Spleen (tissue), 11 donors: Measurements from ENCODE around the gene JMJD1C. TPM values are rescaled to one million over a fixed set of nuclear protein-coding genes. Genes with fewer than 3 reads are reported as not detected.
"Not testable (repeated sequence)": the region's sequence is repeated elsewhere in the genome, so short reads cannot be mapped to it uniquely, and the experiment has no call there.

Experiments
- DNase-seq: peaks from one replicate; pipeline ENCODE4 v3.0.0-alpha.2; 2020
- H3K27ac ChIP-seq, 8 donors: fragments of 200-600 bp; sonication (generic) in 7 of 8; 1 replicate in 4 of 8; 2 replicates in 4 of 8; pipeline versions ENCODE4 v1.5.0 to v1.8.0; 2016 to 2021; ENCODE audit warnings: inconsistent platforms in 4 of 8, mild to moderate bottlenecking in 4 of 8, moderate library complexity in 1 of 8
- H3K27me3 ChIP-seq, 7 donors: fragments of 200-600 bp; sonication (generic) in 6 of 7; replicated peaks in 1 of 7; 1 replicate in 4 of 7; 2 replicates in 3 of 7; pipeline versions ENCODE4 v1.5.0 to v1.8.0; 2016 to 2021; ENCODE audit warnings: inconsistent platforms in 3 of 7, mild to moderate bottlenecking in 1 of 7
- H3K36me3 ChIP-seq, 6 donors: fragments of 200-600 bp; sonication (generic) in 5 of 6; 1 replicate in 4 of 6; 2 replicates in 2 of 6; pipeline versions ENCODE4 v1.5.0 to v1.8.0; 2016 to 2021; ENCODE audit warnings: inconsistent platforms in 2 of 6
- H3K4me1 ChIP-seq, 6 donors: fragments of 200-600 bp; sonication (generic) in 5 of 6; 1 replicate in 3 of 6; 2 replicates in 3 of 6; pipeline versions ENCODE4 v1.5.0 to v1.8.0; 2016 to 2021; ENCODE audit warnings: inconsistent platforms in 3 of 6
- H3K4me3 ChIP-seq, 8 donors: fragments of 200-600 bp; sonication (generic) in 7 of 8; 1 replicate in 4 of 8; 2 replicates in 4 of 8; pipeline versions ENCODE4 v1.5.0 to v1.8.0; 2016 to 2021; ENCODE audit warnings: inconsistent platforms in 4 of 8, mild to moderate bottlenecking in 4 of 8, moderate library complexity in 2 of 8
- H3K9me3 ChIP-seq, 8 donors: fragments of 200-600 bp; sonication (generic) in 7 of 8; 1 replicate in 4 of 8; 2 replicates in 4 of 8; pipeline versions ENCODE4 v1.5.0 to v1.8.0; 2016 to 2021; ENCODE audit warnings: inconsistent platforms in 4 of 8
- POLR2A ChIP-seq, 3 donors: fragments of 450-650 bp; IDR thresholded peaks; one replicate each; pipeline ENCODE4 v1.5.1; 2017; ENCODE audit warnings: antibody characterized with exemption in 3 of 3, mild to moderate bottlenecking in 1 of 3
- POLR2AphosphoS5 ChIP-seq, 3 donors: sonication (generic); formaldehyde crosslinking; IDR thresholded peaks; one replicate each; pipeline ENCODE4 v1.5.1; 2017; ENCODE audit warnings: antibody characterized with exemption in 3 of 3
- WGBS, 5 donors: extraction: QIAGEN DNeasy Blood & Tissue Kit in 3 of 5; methylation state at CpG; one replicate each; pipeline versions ENCODE4 v1.1.5 to v1.1.7; 2013 to 2018; 5-methylcytosine and 5-hydroxymethylcytosine counted together
- intact Hi-C: fragments of 100-400 bp; cut with DNase I; formaldehyde crosslinking; loops from one replicate; pipeline ENCODE4 v1.15.0; 2023; ENCODE audit warnings: low total_unique reads
- polyA plus RNA-seq, 3 donors: library from polyadenylated mRNA; stranded (reverse); fragments of 200-250 nt; gene quantifications; one replicate each; pipeline ENCODE4 v1.2.1, GENCODE V29; 2013
- total RNA-seq, 7 donors: library from RNA; depleted of rRNA in 3 of 7; stranded (reverse); fragments of >200 nt in 3 of 7; fragmentation: NEBNext Ultra II Directional in 4 of 7; extraction: Animal tissue kit (Norgen Biotek cat#: 25700) in 4 of 7; gene quantifications; one replicate each; pipeline versions ENCODE4 v1.1.0 to v1.2.1, GENCODE V29; 2016 to 2021
- TF ChIP-seq, protein P1 (sequence below), 11 experiments: fragments of 200-600 bp in 7 of 11; fragments of 450-650 bp in 4 of 11; sonication (generic) in 4 of 11; IDR thresholded peaks in 8 of 11; conservative IDR thresholded peaks in 3 of 11; 1 replicate in 7 of 11; 2 replicates in 4 of 11; pipeline versions ENCODE4 v1.4.0 to v1.8.0; 2016 to 2021; ENCODE audit warnings: antibody characterized with exemption in 11 of 11, inconsistent platforms in 4 of 11, mild to moderate bottlenecking in 1 of 11
- donor health status: healthy with polysubstance abuse.
- donor health status: DM: no; HTN: no; CAD: no; lungs with moderate emphysema.
- donor health status: DM: no; HTN: no; CAD: no.
- donor health status: Bipolar disorder and iron deficiency.
- donor health status: healthy.
- donor health status: DM: no; HTN: no; CAD: no.
- donor health status: DM: yes; HTN: yes; CAD: no.

JMJD1C gene
- total and polyA plus RNA-seq, 10 donors: 54.3 to 272 (median 137) TPM

DNA sequence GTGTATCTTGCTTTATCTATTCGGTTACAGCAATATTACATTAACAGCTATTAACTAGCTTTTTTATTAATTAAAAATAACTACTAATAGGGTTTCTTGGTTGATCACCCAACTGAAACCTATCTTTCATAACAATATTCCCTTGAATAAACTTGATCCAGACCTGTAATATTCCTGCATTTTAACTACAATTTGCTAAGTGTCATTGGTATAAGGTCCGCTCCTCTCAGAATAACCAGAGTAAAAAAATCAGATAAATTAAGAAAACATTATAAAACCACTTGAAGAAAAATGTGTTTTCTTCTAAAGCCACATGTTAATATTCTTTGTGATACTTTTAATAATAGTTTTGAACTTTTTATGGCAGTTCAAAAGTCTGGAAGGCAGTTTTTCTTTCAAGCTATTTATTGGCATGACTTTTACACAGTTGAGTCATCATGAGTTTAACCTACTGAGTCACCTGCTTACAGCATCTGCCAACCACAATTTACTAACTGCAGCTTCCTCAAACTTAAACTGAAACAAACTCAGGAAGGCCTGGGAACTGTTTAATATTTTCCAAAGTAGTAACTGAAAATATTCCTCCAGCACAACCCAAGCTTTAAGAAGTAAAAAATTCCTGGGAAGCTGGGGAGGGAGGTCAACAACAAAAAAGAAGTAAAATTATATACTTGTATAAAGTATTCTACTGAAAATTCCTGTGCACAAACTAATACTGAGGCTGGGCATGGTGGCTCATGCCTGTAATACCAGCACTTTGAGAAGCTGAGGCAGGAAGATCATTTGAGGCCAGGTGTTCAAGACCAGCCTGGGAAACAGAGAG, 229.5 kb downstream of the JMJD1C start:
- H3K36me3 ChIP-seq: peaks cover 0 to 15% (median 0%) of the 10 kb centered on the region in 6 donors
- DNase-seq: no peak
- intact Hi-C loops: no loop called here
- peak overlapping the region in 7 of 8 donors; percentile 52 to 88 (median 77) for H3K27ac ChIP-seq
- peaks cover 36 to 100% (median 80%) of the 10 kb centered on the region in 6 donors for H3K4me1 ChIP-seq
- no peaks in the 10 kb centered on the region for H3K9me3 ChIP-seq
- peak overlapping the region in 1 of 8 donors; percentile 26 for H3K4me3 ChIP-seq
- TF ChIP-seq POLR2A (IDR thresholded peaks at IDR 0.05) (no peak), POLR2AphosphoS5 (IDR thresholded peaks at IDR 0.05) (no peak)
- TF ChIP-seq, protein P1, sequence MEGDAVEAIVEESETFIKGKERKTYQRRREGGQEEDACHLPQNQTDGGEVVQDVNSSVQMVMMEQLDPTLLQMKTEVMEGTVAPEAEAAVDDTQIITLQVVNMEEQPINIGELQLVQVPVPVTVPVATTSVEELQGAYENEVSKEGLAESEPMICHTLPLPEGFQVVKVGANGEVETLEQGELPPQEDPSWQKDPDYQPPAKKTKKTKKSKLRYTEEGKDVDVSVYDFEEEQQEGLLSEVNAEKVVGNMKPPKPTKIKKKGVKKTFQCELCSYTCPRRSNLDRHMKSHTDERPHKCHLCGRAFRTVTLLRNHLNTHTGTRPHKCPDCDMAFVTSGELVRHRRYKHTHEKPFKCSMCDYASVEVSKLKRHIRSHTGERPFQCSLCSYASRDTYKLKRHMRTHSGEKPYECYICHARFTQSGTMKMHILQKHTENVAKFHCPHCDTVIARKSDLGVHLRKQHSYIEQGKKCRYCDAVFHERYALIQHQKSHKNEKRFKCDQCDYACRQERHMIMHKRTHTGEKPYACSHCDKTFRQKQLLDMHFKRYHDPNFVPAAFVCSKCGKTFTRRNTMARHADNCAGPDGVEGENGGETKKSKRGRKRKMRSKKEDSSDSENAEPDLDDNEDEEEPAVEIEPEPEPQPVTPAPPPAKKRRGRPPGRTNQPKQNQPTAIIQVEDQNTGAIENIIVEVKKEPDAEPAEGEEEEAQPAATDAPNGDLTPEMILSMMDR (IDR thresholded peaks at IDR 0.05 in 8 of 11, conservative IDR thresholded peaks at IDR 0.05 in 3 of 11): no peak
- 81 to 95% (median 85%) methylated on average over 2 of the region's 2 CpGs for WGBS, 5 donors
- H3K27me3 ChIP-seq: no peaks in the 10 kb centered on the region

DNA sequence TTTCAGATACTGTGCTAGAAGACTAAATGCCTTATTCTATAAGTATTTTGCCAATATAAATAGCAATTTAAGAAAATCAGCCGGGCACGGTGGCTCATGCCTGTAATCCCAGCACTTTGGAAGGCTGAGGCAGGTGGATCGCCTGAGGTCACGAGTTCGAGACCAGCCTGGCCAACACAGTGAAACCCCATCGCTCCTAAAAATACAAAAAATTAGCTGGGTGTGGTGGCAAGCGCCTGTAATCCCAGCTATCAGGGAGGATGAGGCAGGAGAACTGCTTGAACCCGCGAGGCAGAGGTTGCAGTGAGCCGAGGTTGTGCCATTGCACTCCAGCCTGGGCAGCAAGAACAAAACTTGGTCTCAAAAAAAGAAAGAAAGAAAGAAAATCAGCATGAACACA, 230.6 kb downstream of the JMJD1C start:
- peaks cover 0 to 18% (median 0%) of the 10 kb centered on the region in 6 donors for H3K36me3 ChIP-seq
- DNase-seq, H3K9me3 ChIP-seq, H3K27me3 ChIP-seq, intact Hi-C loops, H3K4me3 ChIP-seq: not testable (repeated sequence)
- 95 to 99% (median 95%) methylated on average over 10 of the region's 10 CpGs for WGBS, 5 donors
- peaks cover 27 to 100% (median 75%) of the 10 kb centered on the region in 6 donors for H3K4me1 ChIP-seq
- peak overlapping the region in 3 of 8 donors; percentile 65 to 88 (median 80) for H3K27ac ChIP-seq

DNA sequence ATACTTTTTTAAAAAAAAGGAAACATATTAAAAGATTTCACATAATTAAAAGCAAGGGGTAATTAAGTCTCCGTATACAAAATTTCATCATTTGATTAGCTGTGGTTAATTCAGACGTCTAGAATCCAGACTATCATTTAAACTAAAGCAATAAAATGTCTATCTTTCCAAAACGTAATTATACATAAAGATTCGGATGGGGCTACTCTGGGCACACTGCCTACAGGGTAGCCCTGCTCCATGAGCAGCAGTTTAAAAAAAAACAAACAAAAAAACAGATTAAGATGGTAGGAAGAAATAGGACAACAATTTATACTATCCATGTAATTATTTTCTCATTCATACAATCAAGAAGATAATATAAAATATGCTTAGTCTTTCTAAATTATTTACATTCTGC, 236.6 kb downstream of the JMJD1C start:
- H3K9me3 ChIP-seq: no peaks in the 10 kb centered on the region
- 79 to 91% (median 83%) methylated on average over 4 of the region's 4 CpGs for WGBS, 5 donors
- intact Hi-C loops: no loop called here
- no peaks in the 10 kb centered on the region for H3K27me3 ChIP-seq
- H3K27ac ChIP-seq: no peak overlapping the region
- TF ChIP-seq, protein P1 (IDR thresholded peaks at IDR 0.05 in 8 of 11, conservative IDR thresholded peaks at IDR 0.05 in 3 of 11): no peak
- no peak for TF ChIP-seq POLR2A (IDR thresholded peaks at IDR 0.05)
- no peak for TF ChIP-seq POLR2AphosphoS5 (IDR thresholded peaks at IDR 0.05)
- H3K4me3 ChIP-seq: no peak overlapping the region
- H3K4me1 ChIP-seq: peaks cover 33 to 99% (median 76%) of the 10 kb centered on the region in 6 donors
- DNase-seq: no peak
- peaks cover 0 to 8% (median 0%) of the 10 kb centered on the region in 6 donors for H3K36me3 ChIP-seq

DNA sequence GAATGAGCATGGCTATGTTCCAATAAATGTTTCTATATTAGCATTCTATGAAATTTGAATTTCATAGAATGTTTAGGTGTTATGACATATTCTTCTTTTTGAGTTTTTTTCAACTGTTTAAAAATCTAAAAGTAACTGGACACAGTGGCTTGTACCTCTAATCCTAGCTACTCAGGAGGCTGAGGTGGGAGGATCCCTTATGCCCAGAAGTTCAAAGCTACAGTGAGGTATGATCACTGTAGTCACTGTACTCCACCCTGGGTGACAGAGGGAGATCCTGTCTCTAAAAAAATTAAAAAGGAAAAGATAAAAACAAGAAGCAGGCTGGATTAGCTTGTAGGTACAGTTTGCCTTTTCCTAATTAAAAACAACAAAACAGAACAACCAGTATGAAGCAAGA, 237.5 kb downstream of the JMJD1C start:
- TF ChIP-seq, protein P1 (IDR thresholded peaks at IDR 0.05 in 8 of 11, conservative IDR thresholded peaks at IDR 0.05 in 3 of 11): no peak
- TF ChIP-seq POLR2AphosphoS5 (IDR thresholded peaks at IDR 0.05) (no peak), POLR2A (IDR thresholded peaks at IDR 0.05) (no peak)
- Histone ChIP-seq H3K4me3 (no peak overlapping the region), H3K4me1 (peaks cover 33 to 99% (median 72%) of the 10 kb centered on the region in 6 donors), H3K9me3 (no peaks in the 10 kb centered on the region), H3K27me3 (no peaks in the 10 kb centered on the region), H3K36me3 (peaks cover 0 to 8% (median 0%) of the 10 kb centered on the region in 6 donors), H3K27ac (peak overlapping the region in 2 of 8 donors; percentile 6 to 47)
- intact Hi-C loops: no loop called here
- DNase-seq: no peak
